T-cell (primary cell): Measurements from ENCODE around the gene PXDN. TPM values are rescaled to one million over a fixed set of nuclear protein-coding genes. Genes with fewer than 3 reads are reported as not detected.
"Not testable (repeated sequence)": the region's sequence is repeated elsewhere in the genome, so short reads cannot be mapped to it uniquely, and the experiment has no call there.

Source experiments
- ATAC-seq, 4 experiments: fragments of 200-7000 bp in 3 of 4; fragments of 150-1000 bp in 1 of 4; cut with Tn5 transposase; replicated peaks in 1 of 4; 1 replicate in 3 of 4; 2 replicates in 1 of 4; pipeline ENCODE4 v1.10.0; 2021; ENCODE audit warnings: moderate library complexity in 3 of 4, mild to moderate bottlenecking in 2 of 4, moderate number of reproducible peaks in 1 of 4
- CTCF ChIA-PET, 2 donors: fragments of 300-600 bp; sonication (Branson Sonifier 250); formaldehyde crosslinking; loops; one replicate each; lab custom pipeline; 2022; ENCODE audit warnings: antibody characterized with exemption in 2 of 2; lab: Charles Lee
- POLR2A ChIA-PET, 2 donors: fragments of 300-600 bp; sonication (Branson Sonifier 250); formaldehyde crosslinking; loops; one replicate each; lab custom pipeline; 2022; ENCODE audit warnings: antibody characterized with exemption in 2 of 2; lab: Charles Lee
- DNase-seq, 35 experiments: peaks; one replicate each; pipeline versions ENCODE4 v3.0.0 to v3.0.0-alpha.2; 2013 to 2023
- H3K27ac ChIP-seq: one replicate; pipeline ENCODE4 v1.5.1; 2013; ENCODE audit warnings: low read length
- H3K27me3 ChIP-seq, 2 experiments: replicated peaks in 1 of 2; 1 replicate in 1 of 2; 2 replicates in 1 of 2; pipeline versions ENCODE4 v1.6.1 to v1.7.0; 2013; ENCODE audit warnings: low read length in 1 of 2, mixed read lengths in 1 of 2; ENCODE audit not compliant: control insufficient read depth in 2 of 2, insufficient read depth in 2 of 2; ENCODE audit errors: extremely low read depth in 1 of 2
- H3K36me3 ChIP-seq, 2 donors: 1 replicate in 1 of 2; 2 replicates in 1 of 2; pipeline versions ENCODE4 v1.6.1 to v1.7.0; 2013; ENCODE audit warnings: low read length in 1 of 2; ENCODE audit not compliant: control insufficient read depth in 2 of 2, insufficient read depth in 1 of 2; ENCODE audit errors: extremely low read depth in 1 of 2
- H3K4me1 ChIP-seq, 2 experiments: 1 replicate in 1 of 2; 2 replicates in 1 of 2; pipeline versions ENCODE4 v1.6.1 to v1.7.0; 2013; ENCODE audit warnings: low read length in 2 of 2, mixed read lengths in 1 of 2; ENCODE audit not compliant: insufficient read depth in 2 of 2, control insufficient read depth in 1 of 2; ENCODE audit errors: extremely low read depth in 1 of 2
- H3K4me3 ChIP-seq, 2 donors: 1 replicate in 1 of 2; 2 replicates in 1 of 2; pipeline versions ENCODE4 v1.5.1 to v1.7.0; 2013; ENCODE audit warnings: mild to moderate bottlenecking in 2 of 2, low read length in 1 of 2, moderate library complexity in 1 of 2; ENCODE audit not compliant: control insufficient read depth in 1 of 2; ENCODE audit errors: extremely low read depth in 1 of 2
- H3K9me3 ChIP-seq: 2 replicates; pipeline ENCODE4 v1.7.0; 2013
- H3K27ac Mint-ChIP-seq, 2 donors: one replicate each; pipeline ENCODE4 v1.8.0; 2020 to 2021; ENCODE audit warnings: mild to moderate bottlenecking in 2 of 2, mixed read lengths in 2 of 2
- H3K27me3 Mint-ChIP-seq, 2 donors: one replicate each; pipeline ENCODE4 v1.8.0; 2021 to 2022; ENCODE audit warnings: mixed read lengths in 2 of 2
- H3K36me3 Mint-ChIP-seq: one replicate; pipeline ENCODE4 v1.8.0; 2021; ENCODE audit warnings: mixed read lengths
- H3K4me1 Mint-ChIP-seq, 3 donors: one replicate each; pipeline ENCODE4 v1.8.0; 2020 to 2022; ENCODE audit warnings: mixed read lengths in 3 of 3, mild to moderate bottlenecking in 1 of 3
- H3K4me3 Mint-ChIP-seq, 3 donors: one replicate each; pipeline ENCODE4 v1.8.0; 2020 to 2022; ENCODE audit warnings: mild to moderate bottlenecking in 3 of 3, mixed read lengths in 3 of 3, moderate library complexity in 3 of 3
- H3K9me3 Mint-ChIP-seq, 3 donors: one replicate each; pipeline ENCODE4 v1.8.0; 2020 to 2022; ENCODE audit warnings: mixed read lengths in 3 of 3
- WGBS: methylation state at CpG from one replicate; pipeline ENCODE4 v1.1.5; 2013; ENCODE audit warnings: missing lambda C conversion rate; ENCODE audit not compliant: insufficient coverage; 5-methylcytosine and 5-hydroxymethylcytosine counted together
- total RNA-seq, 35 experiments: library from RNA in 6 of 35; stranded (reverse) in 6 of 35; fragments of 120-200 nt in 1 of 35; gene quantifications; one replicate each; pipeline versions ENCODE4 v1.2.1 to v1.2.4 and lab custom pipeline; 2013 to 2026

PXDN gene
- total RNA-seq, 5 donors from 2014 or later (not counting 1 experiment from before 2014, with no cell fraction given), result 0.21 to 5.4 (median 1.3) TPM

GRCh38 chr2:1702186-1702565, 42.1 kb downstream of the PXDN start:
- ChIA-PET CTCF (no interaction called here), POLR2A (no interaction called here)
- H3K36me3 Mint-ChIP-seq, result no peaks in the 10 kb centered on the region

GRCh38 chr2:1701556-1702185, 42.6 kb downstream of the PXDN start:
- H3K4me3 ChIP-seq, result no peak overlapping the region
- no peak overlapping the region for H3K27ac ChIP-seq
- peaks cover 0 to 3% of the 10 kb centered on the region in 2 donors for H3K27me3 Mint-ChIP-seq
- H3K36me3 Mint-ChIP-seq, result no peaks in the 10 kb centered on the region
- no peak for ATAC-seq
- WGBS, result 90% methylated on average over 13 of the region's 20 CpGs
- H3K4me3 Mint-ChIP-seq, result no peak overlapping the region
- peaks cover 0 to 6% of the 10 kb centered on the region in 2 experiments for H3K27me3 ChIP-seq
- peaks cover 0 to 5% (median 4%) of the 10 kb centered on the region in 3 donors for H3K9me3 Mint-ChIP-seq
- no peak for DNase-seq
- POLR2A ChIA-PET, result no interaction called here
- no peak overlapping the region for H3K27ac Mint-ChIP-seq
- CTCF ChIA-PET, result no interaction called here
- no peaks in the 10 kb centered on the region for H3K4me1 ChIP-seq
- H3K9me3 ChIP-seq, result no peaks in the 10 kb centered on the region
- H3K4me1 Mint-ChIP-seq, result no peaks in the 10 kb centered on the region
- no peaks in the 10 kb centered on the region for H3K36me3 ChIP-seq

More at GRCh38 chr2:1702186-1702565, 42.1 kb downstream of the PXDN start:
- Mint-ChIP-seq H3K9me3 (peaks cover 0 to under 1% (median 0%) of the 10 kb centered on the region in 3 donors), H3K27me3 (peaks cover 0 to 3% of the 10 kb centered on the region in 2 donors), H3K4me3 (no peak overlapping the region), H3K4me1 (no peaks in the 10 kb centered on the region), H3K27ac (no peak overlapping the region)
- 100% methylated on average over 2 of the region's 7 CpGs for WGBS
- Histone ChIP-seq H3K4me1 (no peaks in the 10 kb centered on the region), H3K36me3 (no peaks in the 10 kb centered on the region), H3K4me3 (no peak overlapping the region), H3K27ac (no peak overlapping the region), H3K27me3 (peaks cover 0 to 6% of the 10 kb centered on the region in 2 experiments), H3K9me3 (no peaks in the 10 kb centered on the region)
- DNase-seq (no peak), ATAC-seq (no peak)

GRCh38 chr2:1701020-1701419, 43.3 kb downstream of the PXDN start:
- H3K36me3 Mint-ChIP-seq, result no peaks in the 10 kb centered on the region
- no peak for DNase-seq
- H3K4me1 Mint-ChIP-seq, result no peaks in the 10 kb centered on the region
- Histone ChIP-seq H3K27ac (no peak overlapping the region), H3K36me3 (no peaks in the 10 kb centered on the region), H3K27me3 (peaks cover 0 to 5% of the 10 kb centered on the region in 2 experiments), H3K4me1 (no peaks in the 10 kb centered on the region), H3K4me3 (no peak overlapping the region), H3K9me3 (no peaks in the 10 kb centered on the region)
- CTCF ChIA-PET, result no interaction called here
- peaks cover 4 to 11% (median 10%) of the 10 kb centered on the region in 3 donors for H3K9me3 Mint-ChIP-seq
- H3K27me3 Mint-ChIP-seq, result peaks cover 0 to 3% of the 10 kb centered on the region in 2 donors
- H3K27ac Mint-ChIP-seq, result no peak overlapping the region
- POLR2A ChIA-PET, result no interaction called here
- WGBS, result 87% methylated on average over 5 of the region's 9 CpGs
- no peak for ATAC-seq
- H3K4me3 Mint-ChIP-seq, result no peak overlapping the region

GRCh38 chr2:1700427-1700826, 43.9 kb downstream of the PXDN start:
- H3K4me3 ChIP-seq, H3K27me3 ChIP-seq, H3K4me3 Mint-ChIP-seq, H3K36me3 ChIP-seq, H3K27ac ChIP-seq, H3K9me3 ChIP-seq, H3K27ac Mint-ChIP-seq, POLR2A ChIA-PET, ATAC-seq, DNase-seq, CTCF ChIA-PET, H3K27me3 Mint-ChIP-seq, H3K4me1 Mint-ChIP-seq, H3K36me3 Mint-ChIP-seq, H3K4me1 ChIP-seq: not testable (repeated sequence)
- WGBS, result 89% methylated on average over 5 of the region's 10 CpGs
- peaks cover 4 to 12% (median 10%) of the 10 kb centered on the region in 3 donors for H3K9me3 Mint-ChIP-seq

GRCh38 chr2:1698188-1698945, 45.9 kb downstream of the PXDN start:
- DNase-seq (no peak), ATAC-seq (no peak)
- 80% methylated on average over 1 of the region's 10 CpGs for WGBS
- Histone ChIP-seq H3K9me3 (no peaks in the 10 kb centered on the region), H3K27me3 (peaks cover 0 to 2% of the 10 kb centered on the region in 2 experiments), H3K4me3 (no peak overlapping the region), H3K36me3 (no peaks in the 10 kb centered on the region), H3K27ac (no peak overlapping the region), H3K4me1 (no peaks in the 10 kb centered on the region)
- no peak overlapping the region for H3K4me3 Mint-ChIP-seq
- no peaks in the 10 kb centered on the region for H3K36me3 Mint-ChIP-seq
- H3K4me1 Mint-ChIP-seq, result no peaks in the 10 kb centered on the region
- ChIA-PET POLR2A (no interaction called here), CTCF (no interaction called here)
- H3K9me3 Mint-ChIP-seq, result peaks cover 4 to 12% (median 10%) of the 10 kb centered on the region in 3 donors
- peaks cover 0 to 3% of the 10 kb centered on the region in 2 donors for H3K27me3 Mint-ChIP-seq
- H3K27ac Mint-ChIP-seq, result no peak overlapping the region

- Histone ChIP-seq H3K4me3 (no peak overlapping the region), H3K4me1 (no peaks in the 10 kb centered on the region), H3K9me3 (no peaks in the 10 kb centered on the region), H3K27me3 (peaks cover 0 to 2% of the 10 kb centered on the region in 2 experiments), H3K36me3 (no peaks in the 10 kb centered on the region), H3K27ac (no peak overlapping the region)
- ChIA-PET POLR2A (no interaction called here), CTCF (no interaction called here)
- DNase-seq, result no peak
- H3K27ac Mint-ChIP-seq, result no peak overlapping the region
- H3K9me3 Mint-ChIP-seq, result peaks cover 4 to 12% (median 10%) of the 10 kb centered on the region in 3 donors
- 78% methylated on average over 7 of the region's 9 CpGs for whole genome bisulfite sequencing
- no peaks in the 10 kb centered on the region for H3K36me3 Mint-ChIP-seq
- no peaks in the 10 kb centered on the region for H3K4me1 Mint-ChIP-seq
- H3K27me3 Mint-ChIP-seq, result peaks cover 0 to 3% of the 10 kb centered on the region in 2 donors
- no peak for ATAC-seq
- H3K4me3 Mint-ChIP-seq, result no peak overlapping the region
Observed at GRCh38 chr2:1697601-1698000, 46.7 kb downstream of the PXDN start.
